A549 (cell line): Measurements from ENCODE around the gene DBNDD1. TPM values are rescaled to one million over a fixed set of nuclear protein-coding genes. Genes with fewer than 3 reads are reported as not detected.

ENCODE experiments used
- ATAC-seq, 2 experiments: fragments of 200-7000 bp in 1 of 2; fragments of >200 bp in 1 of 2; cut with Nextera tagmentation in 1 of 2; cut with Tn5 transposase in 1 of 2; 3 replicates each; pipeline versions ENCODE4 v1.8.0 to v1.9.1; 2018 to 2020; ENCODE audit warnings: mild to moderate bottlenecking in 1 of 2, moderate library complexity in 1 of 2
- CTCF ChIA-PET: fragments of 300-600 bp; sonication (Branson Sonifier 250); formaldehyde crosslinking; extraction: SDS; loops from one replicate; lab custom pipeline; 2021; ENCODE audit warnings: antibody characterized with exemption, inconsistent platforms; lab: Yijun Ruan, JAX
- POLR2A ChIA-PET: fragments of 350-600 bp; formaldehyde crosslinking; extraction: SDS; loops from one replicate; lab custom pipeline; 2021; ENCODE audit warnings: antibody characterized with exemption, inconsistent platforms; lab: Yijun Ruan, JAX
- DNase-seq, 2 experiments: peaks; one replicate each; pipeline versions ENCODE4 v3.0.0 to v3.0.0-alpha.2; 2011 to 2016; ENCODE audit warnings: low read depth in 1 of 2, low spot score in 1 of 2
- FAIRE-seq: peaks from 2 replicates; lab custom pipeline; 2011; peaks lifted over from hg19 to GRCh38; lab: Jason Lieb, UNC
- H3K27ac ChIP-seq, 2 experiments: fragments of >200 bp; sonication (Bioruptor Twin); formaldehyde crosslinking; 3 replicates each; pipeline ENCODE4 v1.5.1; 2016 to 2017
- H3K4me1 ChIP-seq: fragments of >200 bp; sonication (Bioruptor Twin); formaldehyde crosslinking; 3 replicates; pipeline ENCODE4 v1.6.1; 2016
- H3K4me2 ChIP-seq: fragments of >200 bp; sonication (Bioruptor Twin); formaldehyde crosslinking; 3 replicates; pipeline ENCODE4 v1.6.1; 2016
- H3K4me3 ChIP-seq: fragments of >200 bp; sonication (Bioruptor Twin); formaldehyde crosslinking; 3 replicates; pipeline ENCODE4 v1.5.1; 2016
- H3K9me3 ChIP-seq: fragments of >200 bp; sonication (Bioruptor Twin); formaldehyde crosslinking; 3 replicates; pipeline ENCODE4 v1.6.1; 2016
- ATOH8 ChIP-seq: fragments of 250-450 bp; sonication (Bioruptor Pico); IDR thresholded peaks from 2 replicates; pipeline ENCODE4 v1.5.0; 2020; ENCODE audit warnings: low read depth, mild to moderate bottlenecking, moderate library complexity
- BHLHE40 ChIP-seq: IDR thresholded peaks from 2 replicates; pipeline ENCODE4 v1.6.1; 2012; ENCODE audit warnings: low read depth, low read length, inconsistent platforms
- CHD4 ChIP-seq: fragments of 200-600 bp; sonication (generic); IDR thresholded peaks from 2 replicates; pipeline ENCODE4 v1.6.1; 2016; ENCODE audit warnings: antibody characterized with exemption, mild to moderate bottlenecking, borderline replicate concordance
- CTCF ChIP-seq: fragments of >200 bp; sonication (Bioruptor Twin); formaldehyde crosslinking; IDR thresholded peaks from 3 replicates; pipeline ENCODE4 v1.5.1; 2016
- EHF ChIP-seq: fragments of 250-450 bp; sonication (Bioruptor Pico); IDR thresholded peaks from 2 replicates; pipeline ENCODE4 v1.5.0; 2020; ENCODE audit warnings: mild to moderate bottlenecking
- ESRRA ChIP-seq: fragments of 150-350 bp; IDR thresholded peaks from 2 replicates; pipeline ENCODE4 v1.6.1; 2014; ENCODE audit warnings: mild to moderate bottlenecking, low read length, borderline replicate concordance
- GATA3 ChIP-seq: IDR thresholded peaks from 2 replicates; pipeline ENCODE4 v1.6.1; 2012; ENCODE audit warnings: borderline replicate concordance
- HDAC2 ChIP-seq: fragments of 200-600 bp; sonication (generic); IDR thresholded peaks from 2 replicates; pipeline ENCODE4 v1.6.1; 2016
- HES2 ChIP-seq: fragments of >200 bp; sonication (Bioruptor Twin); formaldehyde crosslinking; IDR thresholded peaks from 2 replicates; pipeline ENCODE4 v1.6.1; 2016
- HMGXB4 ChIP-seq: fragments of 250-450 bp; sonication (Bioruptor Pico); IDR thresholded peaks from 2 replicates; pipeline ENCODE4 v1.5.0; 2021; ENCODE audit warnings: mild to moderate bottlenecking, moderate library complexity, borderline replicate concordance
- HOXA7 ChIP-seq: fragments of 250-450 bp; sonication (Bioruptor Pico); IDR thresholded peaks from 2 replicates; pipeline ENCODE4 v1.5.0; 2020; ENCODE audit warnings: mild to moderate bottlenecking, moderate library complexity
- HOXB5 ChIP-seq: fragments of 250-450 bp; sonication (Bioruptor Pico); IDR thresholded peaks from 2 replicates; pipeline ENCODE4 v1.5.0; 2020; ENCODE audit warnings: mild to moderate bottlenecking, moderate library complexity
- JUNB ChIP-seq: fragments of >200 bp; sonication (Bioruptor Twin); formaldehyde crosslinking; IDR thresholded peaks from 2 replicates; pipeline ENCODE4 v1.6.1; 2016
- PBX3 ChIP-seq: IDR thresholded peaks from 2 replicates; pipeline ENCODE4 v1.6.1; 2012
- POLR2A ChIP-seq: IDR thresholded peaks from 2 replicates; pipeline ENCODE4 v1.6.1; 2012; ENCODE audit warnings: mild to moderate bottlenecking, low read length
- POLR2AphosphoS2 ChIP-seq: conservative IDR thresholded peaks from 2 replicates; pipeline ENCODE4 v1.6.1; 2012; ENCODE audit warnings: low read length, improper control_type of control experiment, inconsistent platforms
- RARB ChIP-seq: fragments of 250-450 bp; sonication (Bioruptor Pico); IDR thresholded peaks from 2 replicates; pipeline ENCODE4 v1.8.0; 2021; ENCODE audit warnings: mild to moderate bottlenecking, moderate library complexity
- RCOR1 ChIP-seq: fragments of 150-350 bp; IDR thresholded peaks from 2 replicates; pipeline ENCODE4 v1.6.1; 2014; ENCODE audit warnings: antibody characterized with exemption, low read length, low read depth
- REST ChIP-seq: fragments of 200-600 bp; sonication (generic); IDR thresholded peaks from 2 replicates; pipeline ENCODE4 v1.6.1; 2016; ENCODE audit warnings: antibody characterized with exemption, mild to moderate bottlenecking, moderate library complexity
- TFCP2L1 ChIP-seq: fragments of 250-450 bp; sonication (Bioruptor Pico); IDR thresholded peaks from 2 replicates; pipeline ENCODE4 v1.5.0; 2021; ENCODE audit warnings: mild to moderate bottlenecking
- TP53 ChIP-seq: fragments of 250-450 bp; sonication (Bioruptor Pico); IDR thresholded peaks from 2 replicates; pipeline ENCODE4 v1.5.0; 2021; ENCODE audit warnings: mild to moderate bottlenecking, moderate library complexity
- ZC3H11A ChIP-seq: fragments of 450-650 bp; IDR thresholded peaks from 2 replicates; pipeline ENCODE4 v1.6.1; 2014; ENCODE audit warnings: antibody characterized with exemption, mild to moderate bottlenecking
- ZFP36 ChIP-seq: fragments of 450-650 bp; IDR thresholded peaks from 2 replicates; pipeline ENCODE4 v1.6.1; 2014; ENCODE audit warnings: borderline replicate concordance; ENCODE audit not compliant: partially characterized antibody
- ZSCAN20 ChIP-seq: fragments of 250-450 bp; sonication (Bioruptor Pico); IDR thresholded peaks from 2 replicates; pipeline ENCODE4 v1.8.0; 2022; ENCODE audit warnings: mild to moderate bottlenecking, moderate library complexity
- WGBS: methylation state at CpG from one replicate; pipeline ENCODE4 v1.1.6; 2017; ENCODE audit errors: missing lambda C conversion rate; 5-methylcytosine and 5-hydroxymethylcytosine counted together
- polyA plus RNA-seq, 4 experiments: library from polyadenylated mRNA; depleted of rRNA in 3 of 4; stranded (reverse); fragments of >200 nt; fragmentation: RNase III in 1 of 4; extraction: RNeasy Plus Mini Kit Qiagen cat#74134 plus additional on column Dnase treatment in 1 of 4; gene quantifications; 2 replicates in 3 of 4; 3 replicates in 1 of 4; pipeline ENCODE4 v1.2.3, GENCODE V29; 2011 to 2017

DBNDD1 gene
- polyA plus RNA-seq, 2 of the 4 experiments (the other 2 are of a cell fraction), result 23.0 to 43.8 TPM

GRCh38 chr16:90010676-90011507, 8.4 kb downstream of the DBNDD1 start:
- ATAC-seq (no peak), FAIRE-seq (no peak), DNase-seq (no peak)
- Histone ChIP-seq H3K9me3 (no peaks in the 10 kb centered on the region), H3K4me2 (no peak overlapping the region), H3K4me3 (no peak overlapping the region), H3K27ac (no peak overlapping the region), H3K4me1 (no peaks in the 10 kb centered on the region)
- TF ChIP-seq EHF (CRISPR knock-in tag) (no peak), ZFP36 (no peak), HDAC2 (no peak), HOXB5 (CRISPR knock-in tag) (no peak), HMGXB4 (CRISPR knock-in tag) (no peak), HES2 (no peak), CTCF (no peak), PBX3 (no peak), RARB (CRISPR knock-in tag) (no peak), HOXA7 (CRISPR knock-in tag) (no peak), CHD4 (no peak), BHLHE40 (no peak), ZC3H11A (no peak), RCOR1 (no peak), TP53 (CRISPR knock-in tag) (no peak), TFCP2L1 (CRISPR knock-in tag) (no peak)
- WGBS, result 93% methylated on average over 11 of the region's 22 CpGs
- CTCF ChIA-PET, result no interaction called here
- POLR2A ChIA-PET, result no interaction called here

GRCh38 chr16:90009172-90009899, 9.9 kb downstream of the DBNDD1 start:
- no peak for DNase-seq
- H3K27ac ChIP-seq, result no peak overlapping the region
- no peak overlapping the region for H3K4me2 ChIP-seq
- FAIRE-seq, result no peak
- H3K4me3 ChIP-seq, result no peak overlapping the region
- 94% methylated on average over 20 of the region's 22 CpGs for WGBS
- no peak; a peak in 2 of 6 replicates for ATAC-seq
- POLR2A ChIA-PET, result no interaction called here
- CTCF ChIA-PET, result interaction anchor here (1.2 kb wide), 1 partner anchor 10 kb away, joined by 3 read pairs; no protein-coding TSS in a partner anchor
- H3K4me1 ChIP-seq, result no peaks in the 10 kb centered on the region
- no peaks in the 10 kb centered on the region for H3K9me3 ChIP-seq
- TF ChIP-seq POLR2A (no peak), ZC3H11A (no peak), ATOH8 (no peak), POLR2AphosphoS2 (no peak), ESRRA (no peak), CTCF (no peak), GATA3 (no peak), REST (no peak), ZSCAN20 (CRISPR knock-in tag) (no peak), JUNB (no peak)
